Endothelial cell of umbilical vein (primary cell): ENCODE results near the gene PDZD4. TPM values are rescaled to one million over a fixed set of nuclear protein-coding genes. Genes with fewer than 3 reads are reported as not detected.

Experiments
- BruUV-seq: library from RNA; stranded (reverse); fragments of 400-500 nt; replicated peaks from 2 replicates; lab custom pipeline; 2021; lab: Mats Ljungman, UMichigan
- CTCF ChIA-PET: fragments of 300-600, 350-600 bp; sonication (Branson Sonifier 250); formaldehyde crosslinking; loops from one replicate; lab custom pipeline; 2021; ENCODE audit warnings: antibody characterized with exemption, inconsistent platforms; lab: Charles Lee
- POLR2A ChIA-PET: fragments of 300-600, 350-600 bp; sonication (Branson Sonifier 250); formaldehyde crosslinking; loops from one replicate; lab custom pipeline; 2021; ENCODE audit warnings: antibody characterized with exemption, inconsistent platforms; lab: Charles Lee
- DNase-seq: peaks from one replicate; pipeline ENCODE4 v3.0.0-alpha.2; 2011; ENCODE audit warnings: low read depth, low spot score
- FAIRE-seq: peaks from 2 replicates; lab custom pipeline; 2011; peaks lifted over from hg19 to GRCh38; lab: Jason Lieb, UNC
- H2AFZ ChIP-seq: 2 replicates; pipeline ENCODE4 v1.6.0; 2012; ENCODE audit warnings: low read depth, low read length, control low read depth, inconsistent platforms
- H3K27ac ChIP-seq: 2 replicates; pipeline ENCODE4 v1.5.1; 2011; ENCODE audit warnings: low read depth, mild to moderate bottlenecking, control low read depth, low read length, moderate library complexity; ENCODE audit not compliant: insufficient read depth
- H3K27me3 ChIP-seq, 2 experiments: 2 replicates each; pipeline versions ENCODE4 v1.6.0 to v1.6.1; 2011; ENCODE audit warnings: low read length in 2 of 2, mixed read lengths in 1 of 2; ENCODE audit not compliant: control insufficient read depth in 2 of 2, insufficient read depth in 2 of 2
- H3K36me3 ChIP-seq, 2 experiments: 2 replicates in 1 of 2; 3 replicates in 1 of 2; pipeline ENCODE4 v1.5.1; 2011; ENCODE audit warnings: low read length in 2 of 2, mild to moderate bottlenecking in 1 of 2, moderate library complexity in 1 of 2; ENCODE audit not compliant: control insufficient read depth in 2 of 2, insufficient read depth in 2 of 2; ENCODE audit errors: extremely low read depth in 1 of 2
- H3K4me1 ChIP-seq: 3 replicates; pipeline ENCODE4 v1.5.1; 2011; ENCODE audit warnings: mild to moderate bottlenecking, low read length; ENCODE audit not compliant: control insufficient read depth, insufficient read depth; ENCODE audit errors: extremely low read depth
- H3K4me2 ChIP-seq: 2 replicates; pipeline ENCODE4 v1.6.1; 2011; ENCODE audit warnings: low read length, control low read depth, mixed read lengths; ENCODE audit not compliant: insufficient read depth
- H3K4me3 ChIP-seq, 3 experiments: fragments of 200-600 bp in 1 of 3; sonication (generic), shearing (Covaris generic) in 1 of 3; replicated peaks in 1 of 3; 2 replicates each; pipeline ENCODE4 v1.5.1; 2011 to 2016; ENCODE audit warnings: control low read depth in 3 of 3, low read length in 3 of 3, mild to moderate bottlenecking in 2 of 3, inconsistent platforms in 1 of 3, low read depth in 1 of 3, moderate library complexity in 1 of 3; ENCODE audit not compliant: insufficient read depth in 1 of 3
- H3K79me2 ChIP-seq: 2 replicates; pipeline ENCODE4 v1.6.0; 2012; ENCODE audit warnings: low read length, inconsistent platforms; ENCODE audit not compliant: control insufficient read depth, insufficient read depth
- H3K9ac ChIP-seq: replicated peaks from 2 replicates; pipeline ENCODE3; 2011; ENCODE audit warnings: low read length, control low read depth; ENCODE audit not compliant: insufficient read depth; ENCODE audit errors: extremely low read depth
- H3K9me1 ChIP-seq: replicated peaks from 3 replicates; pipeline ENCODE4 v1.6.0; 2011; ENCODE audit warnings: mild to moderate bottlenecking, low read length; ENCODE audit not compliant: control insufficient read depth, insufficient read depth; ENCODE audit errors: extremely low read depth
- H3K9me3 ChIP-seq: replicated peaks from 2 replicates; pipeline ENCODE4 v1.5.1; 2012; ENCODE audit warnings: low read length, inconsistent platforms; ENCODE audit not compliant: control insufficient read depth, insufficient read depth
- H4K20me1 ChIP-seq: replicated peaks from 2 replicates; pipeline ENCODE3; 2011; ENCODE audit warnings: mild to moderate bottlenecking, low read length; ENCODE audit not compliant: control insufficient read depth, insufficient read depth; ENCODE audit errors: extremely low read depth
- CTCF ChIP-seq, 2 donors: IDR thresholded peaks; 1 replicate in 1 of 2; 2 replicates in 1 of 2; pipeline ENCODE4 v1.5.1; 2011; ENCODE audit warnings: low read length in 2 of 2, mild to moderate bottlenecking in 2 of 2, moderate library complexity in 2 of 2, control low read depth in 1 of 2, inconsistent platforms in 1 of 2, low read depth in 1 of 2; ENCODE audit not compliant: insufficient read depth in 1 of 2; ENCODE audit errors: extremely low read depth in 1 of 2
- POLR2A ChIP-seq: IDR thresholded peaks from 2 replicates; pipeline ENCODE4 v1.6.1; 2012; ENCODE audit warnings: low read depth, mild to moderate bottlenecking, control low read depth, low read length
- dilution Hi-C: fragments of 300-500 bp; cut with MboI; formaldehyde crosslinking; loops from one replicate; pipeline ENCODE4 v1.15.0; 2019; ENCODE audit warnings: low sequenced_read_pairs; ENCODE audit not compliant: extremely low pct_ligation_motif_present
- intact Hi-C: fragments of 100-400 bp; cut with micrococcal nuclease; formaldehyde crosslinking; loops from one replicate; pipeline ENCODE4 v1.10.0; 2022
- polyA plus RNA-seq, 4 experiments: library from polyadenylated mRNA; depleted of rRNA in 3 of 4; stranded (reverse) in 3 of 4; unstranded in 1 of 4; fragments of >200 nt; gene quantifications; 2 replicates each; pipeline versions ENCODE4 v1.2.1 to v1.2.3, GENCODE V29; 2011 to 2012; ENCODE audit warnings: missing spikeins in 1 of 4
- total RNA-seq: library from RNA; stranded (reverse); gene quantifications from 2 replicates; pipeline ENCODE4 v1.2.3, GENCODE V29; 2021

Gene PDZD4
- total and polyA plus RNA-seq, 2 donors (not counting 3 experiments of a cell fraction or from before 2014, with no cell fraction given), result 0.07 to 0.09 TPM

GRCh38 chrX:153794897-153795816 is 35.2 kb downstream of the PDZD4 start:
- Histone ChIP-seq H3K4me1 (peaks cover 15% of the 10 kb centered on the region), H3K27me3 (no peaks in the 10 kb centered on the region), H3K9me3 (no peaks in the 10 kb centered on the region), H3K79me2 (peaks cover 58% of the 10 kb centered on the region), H3K4me3 (peak overlapping the region; percentile 39 to 75 (median 63)), H3K9me1 (no peaks in the 10 kb centered on the region), H3K9ac (peak overlapping the region; percentile 75), H3K36me3 (peaks cover 0 to 18% of the 10 kb centered on the region in 2 experiments), H2AFZ (no peak overlapping the region), H3K4me2 (peak overlapping the region; percentile 50), H3K27ac (peak overlapping the region; percentile 50), H4K20me1 (no peaks in the 10 kb centered on the region)
- POLR2A ChIA-PET, result no interaction called here
- BruUV-seq, result TSS peak; percentile 68
- dilution Hi-C loops (no loop called here), intact Hi-C loops (loop anchor here (2.0 to 10.0 kb wide), 3 partner anchors 30 to 80 kb away; partner anchors contain the start of gene PLXNB3)
- FAIRE-seq (peak; percentile 38), DNase-seq (peak; percentile 5)
- CTCF ChIA-PET, result interaction anchor here (1.0 to 1.9 kb wide), 2 partner anchors 128 to 152 kb away, joined by 6 to 13 read pairs; no protein-coding TSS in a partner anchor
- no peak for TF ChIP-seq POLR2A
- TF ChIP-seq CTCF (IDR thresholded peaks at IDR 0.05; ENCODE audit: extremely low read depth in 1 of 2, insufficient read depth in 1 of 2, low read depth in 1 of 2, low read length in 2 of 2), result no peak
